KMS-11 (cell line): ENCODE measurements around the gene ZNF827.

Experiments used
- H2AFZ ChIP-seq: fragments of 200-600 bp; sonication (generic); 2 replicates; pipeline ENCODE4 v1.6.1; 2016; ENCODE audit warnings: antibody characterized with exemption, mixed run types, low read depth
- H3K27ac ChIP-seq: fragments of 200-600 bp; sonication (generic); 2 replicates; pipeline ENCODE4 v1.6.1; 2016; ENCODE audit warnings: mild to moderate bottlenecking, mixed run types
- H3K27me3 ChIP-seq: fragments of 200-600 bp; sonication (generic); 2 replicates; pipeline ENCODE4 v1.6.1; 2017; ENCODE audit warnings: mild to moderate bottlenecking, low read depth, mixed run types, moderate library complexity; ENCODE audit not compliant: insufficient read depth
- H3K36me3 ChIP-seq: fragments of 200-600 bp; sonication (generic); 2 replicates; pipeline ENCODE4 v1.6.1; 2017; ENCODE audit warnings: mild to moderate bottlenecking, mixed run types; ENCODE audit not compliant: insufficient read depth
- H3K4me1 ChIP-seq: fragments of 200-600 bp; sonication (generic); 2 replicates; pipeline ENCODE4 v1.6.1; 2016; ENCODE audit warnings: mild to moderate bottlenecking, low read depth, mixed run types; ENCODE audit not compliant: poor library complexity, severe bottlenecking
- H3K4me2 ChIP-seq: fragments of 200-600 bp; sonication (generic); 2 replicates; pipeline ENCODE4 v1.7.0; 2016; ENCODE audit warnings: mild to moderate bottlenecking, mixed run types
- H3K4me3 ChIP-seq: fragments of 200-600 bp; sonication (generic); IDR thresholded peaks from 2 replicates; pipeline ENCODE4 v1.6.1; 2017; ENCODE audit warnings: low read depth, low read length, mixed read lengths; ENCODE audit not compliant: insufficient read depth
- H3K79me2 ChIP-seq: fragments of 200-600 bp; sonication (generic); 2 replicates; pipeline ENCODE4 v1.6.1; 2016; ENCODE audit warnings: low read depth, mixed run types; ENCODE audit not compliant: insufficient read depth
- H3K9ac ChIP-seq: fragments of 200-600 bp; sonication (generic); 2 replicates; pipeline ENCODE4 v1.6.1; 2016; ENCODE audit warnings: mild to moderate bottlenecking, mixed run types
- H4K20me1 ChIP-seq: fragments of 200-600 bp; sonication (generic); 2 replicates; pipeline ENCODE4 v1.6.1; 2016; ENCODE audit warnings: mild to moderate bottlenecking, mixed run types; ENCODE audit not compliant: insufficient read depth
- CTCF ChIP-seq: fragments of 200-600 bp; sonication (generic); conservative IDR thresholded peaks from 2 replicates; pipeline ENCODE4 v1.6.1; 2017; ENCODE audit warnings: low read depth, mild to moderate bottlenecking, antibody characterized with exemption, low read length, moderate library complexity, mixed read lengths

The ZNF827 gene

GRCh38 chr4:145954924-145955339 lies 16.3 kb upstream of the ZNF827 start:
- Histone ChIP-seq H3K4me1 (no peaks in the 10 kb centered on the region), H4K20me1 (no peaks in the 10 kb centered on the region), H3K9ac (no peak overlapping the region), H3K36me3 (no peaks in the 10 kb centered on the region), H3K4me3 (no peak overlapping the region), H3K4me2 (no peak overlapping the region), H3K27ac (no peak overlapping the region), H3K79me2 (no peaks in the 10 kb centered on the region), H3K27me3 (no peaks in the 10 kb centered on the region), H2AFZ (no peak overlapping the region)
- TF ChIP-seq CTCF, result no peak

GRCh38 chr4:145951931-145952330 lies 13.3 kb upstream of the ZNF827 start:
- H3K27ac ChIP-seq, result no peak overlapping the region
- H2AFZ ChIP-seq, result no peak overlapping the region
- no peaks in the 10 kb centered on the region for H3K36me3 ChIP-seq
- no peak overlapping the region for H3K4me3 ChIP-seq
- no peaks in the 10 kb centered on the region for H3K27me3 ChIP-seq
- TF ChIP-seq CTCF, result no peak
- H3K79me2 ChIP-seq, result no peaks in the 10 kb centered on the region
- H3K9ac ChIP-seq, result no peak overlapping the region
- no peaks in the 10 kb centered on the region for H3K4me1 ChIP-seq
- no peaks in the 10 kb centered on the region for H4K20me1 ChIP-seq
- no peak overlapping the region for H3K4me2 ChIP-seq

- H3K27me3 ChIP-seq, result no peaks in the 10 kb centered on the region
- H4K20me1 ChIP-seq, result no peaks in the 10 kb centered on the region
- H3K79me2 ChIP-seq, result no peaks in the 10 kb centered on the region
- no peak overlapping the region for H3K4me2 ChIP-seq
- no peak for TF ChIP-seq CTCF
- no peak overlapping the region for H2AFZ ChIP-seq
- no peak overlapping the region for H3K27ac ChIP-seq
- no peak overlapping the region for H3K9ac ChIP-seq
- no peak overlapping the region for H3K4me3 ChIP-seq
- no peaks in the 10 kb centered on the region for H3K36me3 ChIP-seq
- no peaks in the 10 kb centered on the region for H3K4me1 ChIP-seq
Measured at GRCh38 chr4:145945431-145946155, 7.0 kb upstream of the ZNF827 start.

GRCh38 chr4:145944886-145945285 lies 6.3 kb upstream of the ZNF827 start:
- Histone ChIP-seq H3K4me2 (no peak overlapping the region), H3K27ac (no peak overlapping the region), H3K27me3 (no peaks in the 10 kb centered on the region), H3K9ac (no peak overlapping the region), H3K4me1 (peaks cover 5% of the 10 kb centered on the region), H3K4me3 (no peak overlapping the region), H3K79me2 (no peaks in the 10 kb centered on the region), H3K36me3 (no peaks in the 10 kb centered on the region), H2AFZ (no peak overlapping the region), H4K20me1 (no peaks in the 10 kb centered on the region)
- no peak for TF ChIP-seq CTCF
